T-cell (primary cell): Measurements from ENCODE around the gene PKD2L2. TPM values are rescaled to one million over a fixed set of nuclear protein-coding genes. Genes with fewer than 3 reads are reported as not detected.
"Not testable (repeated sequence)": the region's sequence is repeated elsewhere in the genome, so short reads cannot be mapped to it uniquely, and the experiment has no call there.

Experiments used
- ATAC-seq, 4 experiments: fragments of 200-7000 bp in 3 of 4; fragments of 150-1000 bp in 1 of 4; cut with Tn5 transposase; replicated peaks in 1 of 4; 1 replicate in 3 of 4; 2 replicates in 1 of 4; pipeline ENCODE4 v1.10.0; 2021; ENCODE audit warnings: moderate library complexity in 3 of 4, mild to moderate bottlenecking in 2 of 4, moderate number of reproducible peaks in 1 of 4
- CTCF ChIA-PET, 2 donors: fragments of 300-600 bp; sonication (Branson Sonifier 250); formaldehyde crosslinking; loops; one replicate each; lab custom pipeline; 2022; ENCODE audit warnings: antibody characterized with exemption in 2 of 2; lab: Charles Lee
- POLR2A ChIA-PET, 2 donors: fragments of 300-600 bp; sonication (Branson Sonifier 250); formaldehyde crosslinking; loops; one replicate each; lab custom pipeline; 2022; ENCODE audit warnings: antibody characterized with exemption in 2 of 2; lab: Charles Lee
- DNase-seq, 35 experiments: peaks; one replicate each; pipeline versions ENCODE4 v3.0.0 to v3.0.0-alpha.2; 2013 to 2023
- H3K27ac ChIP-seq: one replicate; pipeline ENCODE4 v1.5.1; 2013; ENCODE audit warnings: low read length
- H3K27me3 ChIP-seq, 2 experiments: replicated peaks in 1 of 2; 1 replicate in 1 of 2; 2 replicates in 1 of 2; pipeline versions ENCODE4 v1.6.1 to v1.7.0; 2013; ENCODE audit warnings: low read length in 1 of 2, mixed read lengths in 1 of 2; ENCODE audit not compliant: control insufficient read depth in 2 of 2, insufficient read depth in 2 of 2; ENCODE audit errors: extremely low read depth in 1 of 2
- H3K36me3 ChIP-seq, 2 donors: 1 replicate in 1 of 2; 2 replicates in 1 of 2; pipeline versions ENCODE4 v1.6.1 to v1.7.0; 2013; ENCODE audit warnings: low read length in 1 of 2; ENCODE audit not compliant: control insufficient read depth in 2 of 2, insufficient read depth in 1 of 2; ENCODE audit errors: extremely low read depth in 1 of 2
- H3K4me1 ChIP-seq, 2 experiments: 1 replicate in 1 of 2; 2 replicates in 1 of 2; pipeline versions ENCODE4 v1.6.1 to v1.7.0; 2013; ENCODE audit warnings: low read length in 2 of 2, mixed read lengths in 1 of 2; ENCODE audit not compliant: insufficient read depth in 2 of 2, control insufficient read depth in 1 of 2; ENCODE audit errors: extremely low read depth in 1 of 2
- H3K4me3 ChIP-seq, 2 donors: 1 replicate in 1 of 2; 2 replicates in 1 of 2; pipeline versions ENCODE4 v1.5.1 to v1.7.0; 2013; ENCODE audit warnings: mild to moderate bottlenecking in 2 of 2, low read length in 1 of 2, moderate library complexity in 1 of 2; ENCODE audit not compliant: control insufficient read depth in 1 of 2; ENCODE audit errors: extremely low read depth in 1 of 2
- H3K9me3 ChIP-seq: 2 replicates; pipeline ENCODE4 v1.7.0; 2013
- H3K27ac Mint-ChIP-seq, 2 donors: one replicate each; pipeline ENCODE4 v1.8.0; 2020 to 2021; ENCODE audit warnings: mild to moderate bottlenecking in 2 of 2, mixed read lengths in 2 of 2
- H3K27me3 Mint-ChIP-seq, 2 donors: one replicate each; pipeline ENCODE4 v1.8.0; 2021 to 2022; ENCODE audit warnings: mixed read lengths in 2 of 2
- H3K36me3 Mint-ChIP-seq: one replicate; pipeline ENCODE4 v1.8.0; 2021; ENCODE audit warnings: mixed read lengths
- H3K4me1 Mint-ChIP-seq, 3 donors: one replicate each; pipeline ENCODE4 v1.8.0; 2020 to 2022; ENCODE audit warnings: mixed read lengths in 3 of 3, mild to moderate bottlenecking in 1 of 3
- H3K4me3 Mint-ChIP-seq, 3 donors: one replicate each; pipeline ENCODE4 v1.8.0; 2020 to 2022; ENCODE audit warnings: mild to moderate bottlenecking in 3 of 3, mixed read lengths in 3 of 3, moderate library complexity in 3 of 3
- H3K9me3 Mint-ChIP-seq, 3 donors: one replicate each; pipeline ENCODE4 v1.8.0; 2020 to 2022; ENCODE audit warnings: mixed read lengths in 3 of 3
- WGBS: methylation state at CpG from one replicate; pipeline ENCODE4 v1.1.5; 2013; ENCODE audit warnings: missing lambda C conversion rate; ENCODE audit not compliant: insufficient coverage; 5-methylcytosine and 5-hydroxymethylcytosine counted together
- total RNA-seq, 35 experiments: library from RNA in 6 of 35; stranded (reverse) in 6 of 35; fragments of 120-200 nt in 1 of 35; gene quantifications; one replicate each; pipeline versions ENCODE4 v1.2.1 to v1.2.4 and lab custom pipeline; 2013 to 2026

PKD2L2 gene
- total RNA-seq, 5 donors from 2014 or later (not counting 1 experiment from before 2014, with no cell fraction given) = not detected

GRCh38 chr5:137937994-137938750 lies 48.9 kb downstream of the PKD2L2 start:
- Mint-ChIP-seq H3K9me3 (no peaks in the 10 kb centered on the region), H3K4me3 (no peak overlapping the region), H3K36me3 (peaks cover 42% of the 10 kb centered on the region), H3K27ac (no peak overlapping the region), H3K4me1 (no peaks in the 10 kb centered on the region), H3K27me3 (no peaks in the 10 kb centered on the region)
- no peak for DNase-seq
- ATAC-seq = no peak
- ChIA-PET POLR2A (no interaction called here), CTCF (no interaction called here)
- H3K9me3 ChIP-seq = no peaks in the 10 kb centered on the region
- peaks cover 0 to 57% of the 10 kb centered on the region in 2 donors for H3K36me3 ChIP-seq
- no peaks in the 10 kb centered on the region for H3K4me1 ChIP-seq
- no peak overlapping the region for H3K4me3 ChIP-seq
- WGBS = no CpG with 5 or more reads among the region's 1 CpG
- H3K27me3 ChIP-seq = no peaks in the 10 kb centered on the region
- H3K27ac ChIP-seq = no peak overlapping the region

DNA sequence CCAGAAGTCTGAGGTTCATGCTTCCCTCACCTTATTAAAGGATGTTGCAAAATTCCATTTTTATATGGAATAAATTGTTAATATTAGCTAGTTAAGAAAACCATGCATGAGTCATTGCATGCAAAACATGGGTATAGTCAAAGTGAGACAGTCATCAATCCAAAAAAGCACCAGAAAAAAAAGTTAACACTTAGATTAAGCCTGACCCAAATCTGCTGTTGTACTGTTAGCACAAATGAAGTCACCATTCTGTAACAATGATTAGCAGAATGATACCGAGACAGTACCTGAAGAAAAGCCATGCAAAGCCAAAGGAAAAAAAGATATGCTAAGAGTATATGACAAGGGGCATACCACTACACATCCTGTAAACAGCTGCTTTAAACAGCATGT lies 49.5 kb downstream of the PKD2L2 start:
- Mint-ChIP-seq H3K9me3 (no peaks in the 10 kb centered on the region), H3K27ac (no peak overlapping the region), H3K4me3 (no peak overlapping the region), H3K36me3 (peaks cover 43% of the 10 kb centered on the region), H3K27me3 (no peaks in the 10 kb centered on the region), H3K4me1 (no peaks in the 10 kb centered on the region)
- no peak for ATAC-seq
- Histone ChIP-seq H3K27ac (no peak overlapping the region), H3K4me3 (no peak overlapping the region), H3K4me1 (no peaks in the 10 kb centered on the region), H3K27me3 (no peaks in the 10 kb centered on the region), H3K36me3 (peaks cover 0 to 59% of the 10 kb centered on the region in 2 donors), H3K9me3 (no peaks in the 10 kb centered on the region)
- ChIA-PET POLR2A (no interaction called here), CTCF (no interaction called here)
- DNase-seq = no peak
- WGBS = no CpG with 5 or more reads among the region's 1 CpG

DNA sequence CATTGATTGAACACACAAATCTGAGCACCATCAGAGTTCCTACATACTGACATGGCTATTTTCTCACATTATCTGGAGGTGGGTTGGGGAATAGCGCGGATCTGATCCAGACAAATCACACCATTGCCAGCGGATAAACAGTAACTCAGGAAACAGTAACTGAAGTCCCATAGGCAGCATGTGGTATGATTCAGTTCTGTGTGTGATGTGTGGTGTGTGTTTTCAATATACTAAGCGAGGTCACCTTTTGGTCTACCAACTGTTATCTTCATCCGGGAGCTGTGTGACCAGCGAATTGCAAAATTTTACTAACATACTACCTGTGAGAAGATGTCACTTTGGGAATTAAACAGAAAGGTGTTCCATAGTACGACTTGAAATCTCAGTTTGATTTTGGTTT lies 50.1 kb downstream of the PKD2L2 start:
- ChIA-PET POLR2A (no interaction called here), CTCF (no interaction called here)
- peaks cover 49% of the 10 kb centered on the region for H3K36me3 Mint-ChIP-seq

DNA sequence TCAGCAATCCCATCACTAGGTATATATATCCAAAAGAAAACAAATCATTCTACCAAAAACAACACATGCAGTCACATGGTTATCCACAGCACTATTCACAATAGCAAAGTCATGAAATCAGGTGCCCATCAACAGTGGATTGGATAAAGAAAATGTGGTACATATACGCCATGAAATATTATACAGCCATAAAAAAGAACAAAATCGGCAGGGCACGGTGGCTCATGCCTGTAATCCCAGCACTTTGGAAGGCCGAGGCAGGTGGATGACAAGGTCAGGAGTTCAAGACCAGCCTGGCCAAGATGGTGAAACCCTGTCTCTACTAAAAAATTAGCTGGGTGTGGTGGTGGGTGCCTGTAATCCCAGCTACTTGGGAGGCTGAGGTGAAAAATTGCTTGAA lies 55.0 kb downstream of the PKD2L2 start:
- H3K27ac Mint-ChIP-seq, ATAC-seq, H3K9me3 Mint-ChIP-seq, DNase-seq, H3K4me3 Mint-ChIP-seq, H3K9me3 ChIP-seq, H3K27me3 Mint-ChIP-seq, H3K27me3 ChIP-seq, H3K4me3 ChIP-seq, H3K4me1 ChIP-seq, H3K27ac ChIP-seq, H3K4me1 Mint-ChIP-seq: not testable (repeated sequence)
- peaks cover 0 to 91% of the 10 kb centered on the region in 2 donors for H3K36me3 ChIP-seq
- WGBS = 100% methylated on average over 2 of the region's 4 CpGs
- ChIA-PET CTCF (interaction anchor here in 1 of 2 donors (0.7 kb wide), 1 partner anchor 62 kb away, joined by 5 read pairs; no protein-coding TSS in a partner anchor), POLR2A (interaction anchor here in 1 of 2 donors (0.6 kb wide), 1 partner anchor 302 kb away, joined by 5 read pairs; no protein-coding TSS in a partner anchor)
- peaks cover 79% of the 10 kb centered on the region for H3K36me3 Mint-ChIP-seq

More for the DNA sequence above, 50.1 kb downstream of the PKD2L2 start:
- ATAC-seq = no peak
- Histone ChIP-seq H3K27me3 (no peaks in the 10 kb centered on the region), H3K36me3 (peaks cover 0 to 64% of the 10 kb centered on the region in 2 donors), H3K9me3 (no peaks in the 10 kb centered on the region), H3K4me3 (no peak overlapping the region), H3K27ac (no peak overlapping the region), H3K4me1 (no peaks in the 10 kb centered on the region)
- H3K4me1 Mint-ChIP-seq = no peaks in the 10 kb centered on the region
- no CpG with 5 or more reads among the region's 7 CpGs for WGBS
- no peak overlapping the region for H3K27ac Mint-ChIP-seq
- DNase-seq = no peak
- H3K4me3 Mint-ChIP-seq = no peak overlapping the region
- H3K27me3 Mint-ChIP-seq = no peaks in the 10 kb centered on the region
- H3K9me3 Mint-ChIP-seq = no peaks in the 10 kb centered on the region

DNA sequence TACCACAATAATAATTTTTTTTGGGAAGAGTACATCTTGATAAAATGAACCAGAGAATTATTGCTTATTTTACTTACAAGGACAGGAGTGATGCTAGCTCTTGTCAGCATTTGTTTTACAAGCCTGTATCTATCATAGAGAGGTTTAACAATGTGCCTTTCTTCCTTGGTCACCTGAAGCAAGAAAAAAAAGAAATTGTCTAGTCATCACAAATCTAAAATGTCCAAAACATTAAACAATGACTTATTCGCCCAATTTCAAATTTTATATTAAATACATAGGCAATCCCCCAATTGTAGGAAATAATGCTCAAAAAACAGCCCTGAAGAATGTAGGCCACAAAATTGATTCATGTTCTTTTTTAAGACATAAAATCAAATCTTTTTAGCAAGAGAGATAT lies 56.6 kb downstream of the PKD2L2 start:
- WGBS = no CpG with 5 or more reads among the region's 1 CpG

DNA sequence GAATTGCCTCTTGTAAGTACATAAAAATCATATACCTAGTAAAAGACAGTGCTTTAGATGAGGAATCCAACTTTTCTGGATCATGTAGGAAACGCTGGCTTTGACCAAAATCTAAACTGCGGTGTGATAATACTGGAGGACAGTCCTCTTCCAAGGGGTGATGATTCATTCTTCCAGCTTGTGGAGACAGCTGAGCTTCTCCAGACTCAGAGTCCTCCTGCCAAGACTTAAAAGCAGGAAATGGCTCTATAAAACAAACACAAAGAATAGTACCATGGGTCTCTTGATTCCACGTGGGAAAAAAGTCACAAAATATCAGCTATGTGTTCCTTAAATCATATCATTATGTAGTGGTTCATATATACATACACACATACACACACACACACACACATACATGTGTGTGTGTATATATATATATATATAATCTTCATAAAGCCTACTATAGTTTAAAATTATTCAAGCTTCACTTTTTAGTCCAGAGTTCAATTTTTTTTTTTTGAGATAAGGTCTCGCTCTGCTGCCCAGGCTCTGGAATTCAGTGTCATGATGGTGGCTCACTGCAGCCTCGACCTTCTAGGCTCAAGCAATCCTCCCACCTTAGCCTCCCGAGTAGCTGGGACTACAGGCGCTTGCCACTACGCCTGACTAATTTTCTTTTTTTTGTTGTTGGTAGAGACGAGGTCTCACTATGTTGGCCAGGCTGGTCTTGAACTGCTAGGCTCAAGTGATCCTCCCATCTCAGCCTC lies 65.0 kb downstream of the PKD2L2 start:
- 100% methylated on average over 2 of the region's 9 CpGs for WGBS
- Mint-ChIP-seq H3K36me3 (peaks cover 53% of the 10 kb centered on the region), H3K4me1 (no peaks in the 10 kb centered on the region), H3K27me3 (no peaks in the 10 kb centered on the region), H3K9me3 (no peaks in the 10 kb centered on the region), H3K4me3 (no peak overlapping the region), H3K27ac (peak overlapping the region in 1 of 2 donors; percentile 17)
- Histone ChIP-seq H3K27me3 (no peaks in the 10 kb centered on the region), H3K36me3 (peaks cover 0 to 59% of the 10 kb centered on the region in 2 donors), H3K9me3 (no peaks in the 10 kb centered on the region), H3K4me1 (no peaks in the 10 kb centered on the region), H3K4me3 (no peak overlapping the region), H3K27ac (no peak overlapping the region)
- ATAC-seq = no peak
- ChIA-PET POLR2A (interaction anchor here in 1 of 2 donors (0.6 kb wide), 1 partner anchor 338 kb away, joined by 5 read pairs; no protein-coding TSS in a partner anchor), CTCF (interaction anchor here (0.5 to 0.6 kb wide), 2 partner anchors 131 to 179 kb away, joined by 3 to 5 read pairs; no protein-coding TSS in a partner anchor)
- no peak for DNase-seq

More for the DNA sequence above, 56.6 kb downstream of the PKD2L2 start:
- H3K27me3 Mint-ChIP-seq = no peaks in the 10 kb centered on the region
- peaks cover 0 to 85% of the 10 kb centered on the region in 2 donors for H3K36me3 ChIP-seq
- DNase-seq = no peak
- H3K27ac Mint-ChIP-seq = no peak overlapping the region
- POLR2A ChIA-PET = no interaction called here
- ATAC-seq = no peak
- no peak overlapping the region for H3K4me3 Mint-ChIP-seq
- H3K36me3 Mint-ChIP-seq = peaks cover 77% of the 10 kb centered on the region
- H3K27me3 ChIP-seq = no peaks in the 10 kb centered on the region
- no peak overlapping the region for H3K4me3 ChIP-seq
- CTCF ChIA-PET = no interaction called here
- no peaks in the 10 kb centered on the region for H3K4me1 Mint-ChIP-seq
- no peak overlapping the region for H3K27ac ChIP-seq
- no peaks in the 10 kb centered on the region for H3K9me3 Mint-ChIP-seq
- no peaks in the 10 kb centered on the region for H3K4me1 ChIP-seq
- no peaks in the 10 kb centered on the region for H3K9me3 ChIP-seq
